ENCODE data around the gene PCNX2. TPM values are rescaled to one million over a fixed set of nuclear protein-coding genes. Genes with fewer than 3 reads are reported as not detected.

Gene PCNX2
- total RNA-seq, 1 experiment from 2014 or later = 9.1 TPM

DNA sequence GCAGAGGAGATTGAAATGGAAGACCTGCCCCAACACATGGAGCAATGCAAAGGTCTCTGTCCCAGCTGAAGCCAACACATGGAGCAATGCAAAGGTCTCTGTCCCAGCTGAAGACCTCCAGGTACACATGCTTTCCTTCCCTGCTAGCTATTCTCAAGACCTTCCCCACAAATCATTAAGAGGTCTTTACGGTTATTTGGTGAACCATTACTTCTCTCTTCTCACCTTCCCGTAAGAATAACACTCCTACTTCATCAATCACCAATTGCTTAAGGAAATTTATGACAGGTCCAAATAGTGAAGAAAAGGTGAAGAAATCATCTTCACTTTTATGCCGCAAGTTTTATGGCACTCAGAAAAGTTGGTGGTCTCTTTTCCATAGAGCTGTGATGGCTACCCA, 206.3 kb downstream of the PCNX2 start:
- CTCF ChIA-PET = no interaction called here
- H3K27ac ChIP-seq (ENCODE audit: low read depth, low read length, poor library complexity, severe bottlenecking) = no peak overlapping the region
- H3K4me1 ChIP-seq (ENCODE audit: insufficient read depth, low read length, poor library complexity, severe bottlenecking) = no peaks in the 10 kb centered on the region
- POLR2A ChIA-PET (ENCODE audit: low non-redundant PET) = no interaction called here
- no peak for DNase-seq (ENCODE audit: low spot score)
- H3K36me3 ChIP-seq (ENCODE audit: insufficient read depth, low read length, poor library complexity, severe bottlenecking) = no peaks in the 10 kb centered on the region
- TF ChIP-seq EZH2 (IDR thresholded peaks at IDR 0.05; ENCODE audit: borderline replicate concordance, low read depth, low read length, poor library complexity, severe bottlenecking) (no peak), CTCF (conservative IDR thresholded peaks at IDR 0.05; ENCODE audit: low read depth, low read length) (no peak)
- H3K27me3 ChIP-seq (replicated peaks; ENCODE audit: insufficient read depth, low read depth, low read length, poor library complexity) = no peaks in the 10 kb centered on the region
- no TSS peak for BruUV-seq (replicated peaks)
- no peaks in the 10 kb centered on the region for H3K9me3 ChIP-seq (ENCODE audit: low read depth, low read length, poor library complexity, severe bottlenecking)
- H3K4me3 ChIP-seq (ENCODE audit: low read depth, low read length, poor library complexity, severe bottlenecking) = no peak overlapping the region
- intact Hi-C loops (cut with micrococcal nuclease; ENCODE audit: unreplicated experiment) = no loop called here

DNA sequence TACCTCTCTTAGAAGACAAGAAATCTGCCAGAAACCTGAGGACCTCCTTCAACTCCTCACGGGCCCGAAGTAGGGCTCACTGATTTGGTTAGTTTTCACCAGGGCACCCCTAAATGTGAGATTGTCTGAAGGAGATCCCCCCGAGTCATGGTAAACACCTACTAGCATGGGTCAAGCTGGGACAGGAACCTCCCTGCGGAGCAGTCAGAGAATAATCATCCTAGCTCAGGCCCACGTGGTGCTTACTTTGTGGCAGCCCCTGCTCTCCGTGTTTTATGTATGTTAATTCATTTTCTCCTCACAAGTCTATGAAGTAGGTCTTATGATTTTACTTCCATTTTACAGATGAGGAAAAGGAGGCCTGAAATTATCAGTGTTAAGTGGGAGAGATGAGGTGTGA, 206.9 kb downstream of the PCNX2 start:
- ChIA-PET CTCF (no interaction called here), POLR2A (ENCODE audit: low non-redundant PET) (no interaction called here)
- no peaks in the 10 kb centered on the region for H3K9me3 ChIP-seq (ENCODE audit: low read depth, low read length, poor library complexity, severe bottlenecking)
- BruUV-seq (replicated peaks) = no TSS peak
- H3K27ac ChIP-seq (ENCODE audit: low read depth, low read length, poor library complexity, severe bottlenecking) = no peak overlapping the region
- intact Hi-C loops (cut with micrococcal nuclease; ENCODE audit: unreplicated experiment) = no loop called here
- DNase-seq (ENCODE audit: low spot score) = no peak
- H3K36me3 ChIP-seq (ENCODE audit: insufficient read depth, low read length, poor library complexity, severe bottlenecking) = no peaks in the 10 kb centered on the region
- no peaks in the 10 kb centered on the region for H3K27me3 ChIP-seq (replicated peaks; ENCODE audit: insufficient read depth, low read depth, low read length, poor library complexity)
- no peaks in the 10 kb centered on the region for H3K4me1 ChIP-seq (ENCODE audit: insufficient read depth, low read length, poor library complexity, severe bottlenecking)
- no peak for TF ChIP-seq EZH2 (IDR thresholded peaks at IDR 0.05; ENCODE audit: borderline replicate concordance, low read depth, low read length, poor library complexity, severe bottlenecking)
- TF ChIP-seq CTCF (conservative IDR thresholded peaks at IDR 0.05; ENCODE audit: low read depth, low read length) = no peak
- H3K4me3 ChIP-seq (ENCODE audit: low read depth, low read length, poor library complexity, severe bottlenecking) = no peak overlapping the region

DNA sequence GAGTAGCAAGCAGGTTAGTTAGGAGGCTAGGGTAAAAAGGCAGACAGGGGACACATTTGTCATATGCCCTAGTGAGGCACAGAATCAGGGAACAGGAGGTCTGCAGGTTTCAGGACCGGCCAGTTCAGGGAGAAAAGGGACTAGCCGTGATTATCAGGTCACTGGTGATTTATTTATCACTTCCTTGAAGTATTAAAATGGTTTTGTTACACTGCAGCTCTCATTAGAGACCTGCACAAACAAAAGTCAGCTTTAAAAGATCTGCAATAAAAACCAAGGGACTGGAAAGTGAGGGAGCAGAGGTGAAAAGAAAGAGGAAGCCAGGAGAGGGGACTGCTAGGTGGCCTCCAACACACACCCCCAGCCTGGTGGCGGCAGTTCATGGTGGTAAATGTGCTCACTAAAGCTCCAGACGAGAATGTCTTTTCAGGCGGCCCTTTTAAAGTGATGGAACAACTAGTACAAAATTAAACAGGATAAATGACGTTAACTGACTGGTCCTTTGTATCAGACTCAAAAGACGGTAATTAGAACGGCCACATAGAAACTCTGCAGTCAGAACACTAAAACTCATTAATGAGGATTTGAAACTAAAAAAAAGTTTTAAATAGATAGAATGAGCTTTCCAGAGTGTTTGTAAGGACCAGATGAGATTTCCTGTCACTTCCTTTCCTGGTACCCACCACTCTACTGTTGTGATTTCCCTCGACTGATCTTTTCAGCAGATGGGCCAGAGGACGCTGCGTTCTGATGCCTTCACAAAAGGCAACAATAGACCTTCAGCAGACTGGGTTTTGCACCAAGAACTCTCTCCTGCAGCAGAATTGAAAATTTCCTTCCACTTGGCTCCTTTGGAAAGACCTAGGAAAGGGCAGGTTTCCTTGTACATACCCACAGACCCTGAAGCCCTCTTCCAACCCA, 208.3 kb downstream of the PCNX2 start:
- DNase-seq (ENCODE audit: low spot score) = no peak
- Histone ChIP-seq H3K4me3 (ENCODE audit: low read depth, low read length, poor library complexity, severe bottlenecking) (no peak overlapping the region), H3K4me1 (ENCODE audit: insufficient read depth, low read length, poor library complexity, severe bottlenecking) (no peaks in the 10 kb centered on the region), H3K27me3 (replicated peaks; ENCODE audit: insufficient read depth, low read depth, low read length, poor library complexity) (no peaks in the 10 kb centered on the region), H3K36me3 (ENCODE audit: insufficient read depth, low read length, poor library complexity, severe bottlenecking) (no peaks in the 10 kb centered on the region), H3K27ac (ENCODE audit: low read depth, low read length, poor library complexity, severe bottlenecking) (no peak overlapping the region), H3K9me3 (ENCODE audit: low read depth, low read length, poor library complexity, severe bottlenecking) (no peaks in the 10 kb centered on the region)
- POLR2A ChIA-PET (ENCODE audit: low non-redundant PET) = no interaction called here
- BruUV-seq (replicated peaks) = no TSS peak
- intact Hi-C loops (cut with micrococcal nuclease; ENCODE audit: unreplicated experiment) = no loop called here
- CTCF ChIA-PET = no interaction called here
- no peak for TF ChIP-seq CTCF (conservative IDR thresholded peaks at IDR 0.05; ENCODE audit: low read depth, low read length)
- no peak for TF ChIP-seq EZH2 (IDR thresholded peaks at IDR 0.05; ENCODE audit: borderline replicate concordance, low read depth, low read length, poor library complexity, severe bottlenecking)
